Measurements from ENCODE around the gene LRFN2.

Gene LRFN2

DNA sequence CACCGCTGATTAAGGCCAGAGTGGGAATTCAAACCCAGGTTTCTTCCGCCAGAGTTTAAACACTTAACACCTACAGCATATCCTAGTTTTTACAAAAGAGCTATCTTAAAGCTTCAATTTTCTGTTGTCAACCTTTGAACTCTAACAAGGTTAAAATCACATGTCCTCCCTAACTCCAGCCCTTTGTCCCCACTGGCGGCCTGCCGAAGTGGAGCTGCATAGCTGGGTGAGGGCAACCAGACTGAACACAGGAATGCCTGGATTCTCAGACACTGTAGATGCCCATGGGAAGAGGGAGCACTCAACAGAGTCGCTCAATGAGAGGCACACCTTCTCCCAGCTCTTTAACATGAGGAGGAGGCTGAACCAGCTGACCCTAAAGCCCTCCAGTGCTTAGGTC, 59.1 kb downstream of the LRFN2 start:
- H3K27ac ChIP-seq = no peak overlapping the region
- TF ChIP-seq, protein P1, sequence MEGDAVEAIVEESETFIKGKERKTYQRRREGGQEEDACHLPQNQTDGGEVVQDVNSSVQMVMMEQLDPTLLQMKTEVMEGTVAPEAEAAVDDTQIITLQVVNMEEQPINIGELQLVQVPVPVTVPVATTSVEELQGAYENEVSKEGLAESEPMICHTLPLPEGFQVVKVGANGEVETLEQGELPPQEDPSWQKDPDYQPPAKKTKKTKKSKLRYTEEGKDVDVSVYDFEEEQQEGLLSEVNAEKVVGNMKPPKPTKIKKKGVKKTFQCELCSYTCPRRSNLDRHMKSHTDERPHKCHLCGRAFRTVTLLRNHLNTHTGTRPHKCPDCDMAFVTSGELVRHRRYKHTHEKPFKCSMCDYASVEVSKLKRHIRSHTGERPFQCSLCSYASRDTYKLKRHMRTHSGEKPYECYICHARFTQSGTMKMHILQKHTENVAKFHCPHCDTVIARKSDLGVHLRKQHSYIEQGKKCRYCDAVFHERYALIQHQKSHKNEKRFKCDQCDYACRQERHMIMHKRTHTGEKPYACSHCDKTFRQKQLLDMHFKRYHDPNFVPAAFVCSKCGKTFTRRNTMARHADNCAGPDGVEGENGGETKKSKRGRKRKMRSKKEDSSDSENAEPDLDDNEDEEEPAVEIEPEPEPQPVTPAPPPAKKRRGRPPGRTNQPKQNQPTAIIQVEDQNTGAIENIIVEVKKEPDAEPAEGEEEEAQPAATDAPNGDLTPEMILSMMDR (IDR thresholded peaks at IDR 0.05) = no peak
- no peak for TF ChIP-seq ZFX (IDR thresholded peaks at IDR 0.05; ENCODE audit: borderline replicate concordance)

DNA sequence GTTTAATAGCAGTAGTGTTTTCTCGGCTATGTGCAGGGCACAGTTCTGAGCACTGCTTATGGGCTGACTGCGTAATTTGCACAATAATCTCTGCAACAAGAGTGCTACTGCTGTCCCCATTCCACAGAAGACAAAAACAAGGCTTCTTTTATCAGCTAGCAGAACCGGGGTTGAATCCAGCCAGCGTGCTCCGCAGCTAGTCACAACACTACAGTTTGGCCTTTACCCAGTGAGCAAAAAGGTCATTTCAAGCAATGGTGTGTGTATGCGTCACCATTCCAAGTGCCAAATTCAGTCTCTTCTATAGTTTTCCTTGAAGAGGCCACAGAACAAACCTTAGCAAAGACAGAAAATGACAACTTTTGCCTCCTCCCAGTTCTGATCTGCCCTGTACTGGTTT, 61.1 kb downstream of the LRFN2 start:
- H3K27ac ChIP-seq = no peak overlapping the region
- TF ChIP-seq, protein P1 (IDR thresholded peaks at IDR 0.05) = no peak
- TF ChIP-seq ZFX (IDR thresholded peaks at IDR 0.05; ENCODE audit: borderline replicate concordance) = no peak

DNA sequence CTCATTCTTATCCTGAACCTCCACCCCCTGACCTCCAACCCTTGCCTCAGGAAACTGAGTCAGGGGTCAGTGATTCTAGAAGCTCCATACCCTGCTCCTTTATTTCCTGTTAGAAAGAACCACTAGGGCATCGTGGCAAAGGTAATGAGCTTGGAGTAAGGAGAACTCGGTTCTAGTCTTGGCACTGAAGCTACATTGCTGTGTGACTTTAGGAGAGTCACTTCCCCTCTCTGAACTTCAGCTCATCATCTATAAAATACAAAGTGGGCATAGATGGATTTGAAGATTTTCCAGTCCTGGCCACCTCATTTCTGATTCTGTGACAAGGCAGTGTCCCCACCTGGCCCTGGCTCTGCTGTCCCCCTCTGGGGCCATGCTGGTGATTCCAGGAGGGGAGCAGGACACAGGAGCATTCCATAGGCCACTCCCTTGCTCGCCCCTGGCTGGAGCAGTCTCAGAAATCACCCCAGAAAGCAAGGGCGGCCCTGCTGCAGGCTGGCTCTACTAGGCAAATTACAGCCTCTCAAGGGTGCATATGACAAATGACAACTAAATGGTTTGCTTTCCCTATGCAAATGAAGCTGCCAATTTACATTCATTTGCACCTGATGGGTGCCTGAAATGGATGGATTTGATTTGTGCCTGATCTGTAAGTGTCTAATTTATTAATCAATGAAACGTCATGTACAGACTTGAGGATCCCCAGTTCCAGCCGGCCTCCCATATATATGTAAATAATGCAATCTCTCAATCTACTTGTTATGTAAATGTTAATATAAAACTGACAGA, 62.2 kb downstream of the LRFN2 start:
- TF ChIP-seq ZFX (IDR thresholded peaks at IDR 0.05; ENCODE audit: borderline replicate concordance) = no peak
- TF ChIP-seq, protein P1 (IDR thresholded peaks at IDR 0.05) = no peak
- no peak overlapping the region for H3K27ac ChIP-seq

DNA sequence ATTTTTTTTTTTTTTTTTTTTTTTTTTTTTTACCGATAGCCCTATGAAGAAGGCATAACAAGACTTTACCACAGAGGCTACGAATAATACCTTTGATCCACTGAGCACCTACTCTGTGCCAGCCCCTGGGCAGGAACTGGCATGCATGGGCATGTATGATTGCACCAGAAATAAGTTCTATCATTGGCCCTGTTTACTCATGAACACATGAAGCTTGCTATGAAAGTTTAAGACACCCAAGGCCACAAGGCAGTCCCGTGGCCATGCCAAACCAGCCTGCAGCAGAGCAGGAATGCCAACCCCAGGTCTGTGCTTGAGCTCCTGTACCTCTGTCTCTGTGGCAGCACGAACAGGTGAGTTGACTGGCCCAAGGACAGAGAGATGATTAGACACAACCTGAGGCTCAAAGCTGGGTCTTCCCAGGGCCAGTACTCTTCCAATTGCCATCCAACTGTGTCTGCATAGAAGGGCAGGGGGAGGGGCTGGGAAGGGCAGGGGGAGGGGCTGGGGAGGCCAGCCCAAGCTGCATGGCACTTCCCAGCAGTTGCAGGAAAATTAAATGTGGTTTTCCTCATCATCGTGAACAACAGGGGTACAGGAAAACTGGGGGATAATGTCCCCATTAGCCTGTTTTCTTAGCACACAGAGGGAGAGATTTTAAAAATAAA, 63.5 kb downstream of the LRFN2 start:
- TF ChIP-seq, protein P1 (IDR thresholded peaks at IDR 0.05) = no peak
- no peak for TF ChIP-seq ZFX (IDR thresholded peaks at IDR 0.05; ENCODE audit: borderline replicate concordance)
- H3K27ac ChIP-seq = no peak overlapping the region

DNA sequence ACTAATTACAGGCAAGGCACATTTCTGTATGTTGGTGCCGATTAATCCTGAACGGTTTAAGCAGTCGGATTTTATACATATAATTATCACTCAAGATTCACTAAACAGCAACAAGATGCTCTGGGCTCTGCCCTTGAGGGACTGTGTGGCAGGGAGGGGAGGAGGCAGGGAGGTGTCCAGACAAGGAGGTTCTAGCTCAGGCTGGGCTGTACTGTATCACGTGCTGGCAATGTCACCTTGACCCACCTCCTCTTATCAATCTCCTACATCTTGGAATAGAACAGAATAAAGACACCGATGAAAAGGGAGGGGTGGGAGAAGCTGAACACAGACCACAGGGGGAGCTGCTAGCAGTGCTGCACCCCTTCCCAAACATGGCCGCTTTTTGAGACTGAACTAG, 65.7 kb downstream of the LRFN2 start:
- H3K27ac ChIP-seq = no peak overlapping the region
- TF ChIP-seq, protein P1 (IDR thresholded peaks at IDR 0.05) = no peak
- no peak for TF ChIP-seq ZFX (IDR thresholded peaks at IDR 0.05; ENCODE audit: borderline replicate concordance)

DNA sequence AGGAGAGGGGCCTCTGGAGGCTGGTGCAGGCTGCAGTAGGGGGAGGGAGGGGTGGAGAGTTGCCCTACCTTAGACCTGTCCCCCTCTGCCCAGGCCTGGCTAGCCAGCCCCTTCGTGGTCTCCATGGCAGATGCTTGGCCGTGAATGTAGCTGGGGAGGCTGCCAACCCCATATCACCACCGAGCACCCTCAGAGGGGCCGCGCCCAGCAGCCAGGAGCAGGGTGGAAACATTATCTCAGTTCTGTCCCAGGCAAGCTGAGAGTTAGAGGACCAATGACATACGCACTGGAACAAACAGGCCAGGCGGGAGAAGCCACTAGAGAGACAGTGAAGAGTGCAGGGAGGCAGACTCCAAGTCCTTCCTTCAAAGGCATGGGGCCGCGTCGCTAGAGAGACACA, 66.5 kb downstream of the LRFN2 start:
- H3K27ac ChIP-seq = no peak overlapping the region
- TF ChIP-seq, protein P1 (IDR thresholded peaks at IDR 0.05) = no peak
- no peak for TF ChIP-seq ZFX (IDR thresholded peaks at IDR 0.05; ENCODE audit: borderline replicate concordance)

DNA sequence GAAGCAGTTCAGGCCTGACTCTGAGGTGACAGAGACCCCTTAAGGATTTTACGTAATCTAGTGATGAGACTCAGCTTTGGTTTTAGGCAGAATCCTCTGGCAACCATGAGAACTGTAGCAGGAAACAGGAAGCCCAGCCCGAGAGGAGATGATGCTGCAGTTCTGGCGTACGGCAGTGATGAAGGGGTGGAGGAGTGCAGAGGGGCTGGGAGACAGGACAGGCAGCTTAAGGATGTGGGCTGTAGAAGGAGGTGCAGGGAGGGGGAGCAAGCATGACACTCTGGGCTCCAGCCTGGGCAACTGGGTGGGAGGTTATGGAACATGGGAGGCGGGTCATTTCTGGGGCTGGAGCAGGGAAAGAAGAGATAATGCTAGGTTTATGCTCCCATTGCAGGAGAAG, 67.1 kb downstream of the LRFN2 start:
- H3K27ac ChIP-seq = no peak overlapping the region
- TF ChIP-seq ZFX (IDR thresholded peaks at IDR 0.05; ENCODE audit: borderline replicate concordance) = no peak
- TF ChIP-seq, protein P1 (IDR thresholded peaks at IDR 0.05) = no peak

All from 22Rv1 (cell line).